Neural cell (in vitro differentiated cells): ENCODE results near the gene PPFIA4. TPM values are rescaled to one million over a fixed set of nuclear protein-coding genes. Genes with fewer than 3 reads are reported as not detected.

ENCODE experiments used
- H2AFZ ChIP-seq: fragments of 200-600, 300-800 bp; sonication (generic), shearing (Covaris generic); 2 replicates; pipeline ENCODE4 v1.6.0; 2014; ENCODE audit warnings: low read depth, mild to moderate bottlenecking, antibody characterized with exemption, low read length, moderate library complexity
- H3F3A ChIP-seq: fragments of 200-600 bp; shearing (Covaris generic); 2 replicates; pipeline ENCODE4 v1.6.1; 2016; ENCODE audit warnings: mild to moderate bottlenecking, moderate library complexity, mixed read lengths, antibody characterized with exemption, low read length; ENCODE audit not compliant: insufficient read depth, poor library complexity, severe bottlenecking
- H3K27ac ChIP-seq: fragments of 200-600, 300-800 bp; sonication (generic), shearing (Covaris generic); 2 replicates; pipeline ENCODE4 v1.5.1; 2014; ENCODE audit warnings: mild to moderate bottlenecking, low read length, moderate library complexity
- H3K27me3 ChIP-seq: fragments of 300-800, 200-600 bp; sonication (generic), shearing (Covaris generic); 2 replicates; pipeline ENCODE4 v1.6.0; 2014; ENCODE audit warnings: mild to moderate bottlenecking, low read depth, low read length, moderate library complexity; ENCODE audit not compliant: insufficient read depth
- H3K36me3 ChIP-seq: fragments of 300-800, 200-600 bp; sonication (generic), shearing (Covaris generic); 2 replicates; pipeline ENCODE4 v1.5.1; 2014; ENCODE audit warnings: mild to moderate bottlenecking, antibody characterized with exemption, low read length, moderate library complexity; ENCODE audit not compliant: insufficient read depth
- H3K4me2 ChIP-seq: fragments of 300-800, 200-600 bp; sonication (generic), shearing (Covaris generic); 2 replicates; pipeline ENCODE4 v1.6.0; 2014; ENCODE audit warnings: mild to moderate bottlenecking, low read length
- H3K4me3 ChIP-seq: fragments of 300-800, 200-600 bp; sonication (generic), shearing (Covaris generic); 2 replicates; pipeline ENCODE4 v1.5.1; 2014; ENCODE audit warnings: mild to moderate bottlenecking, low read length, moderate library complexity
- H3K79me2 ChIP-seq: fragments of 200-600 bp; shearing (Covaris generic); replicated peaks from 2 replicates; pipeline ENCODE4 v1.6.0; 2014; ENCODE audit warnings: mild to moderate bottlenecking, low read length, moderate library complexity; ENCODE audit not compliant: insufficient read depth
- H3K9ac ChIP-seq: fragments of 300-800, 200-600 bp; sonication (generic), shearing (Covaris generic); 2 replicates; pipeline ENCODE4 v1.6.1; 2016; ENCODE audit warnings: mild to moderate bottlenecking, low read length, mixed read lengths
- H3K9me2 ChIP-seq: fragments of 200-600 bp; shearing (Covaris generic); 2 replicates; pipeline ENCODE4 v1.6.1; 2016; ENCODE audit warnings: mild to moderate bottlenecking, low read length, mixed read lengths; ENCODE audit not compliant: insufficient read depth
- H3K9me3 ChIP-seq: fragments of 200-600, 300-800 bp; sonication (generic), shearing (Covaris generic); 2 replicates; pipeline ENCODE4 v1.6.1; 2016; ENCODE audit warnings: mild to moderate bottlenecking, mixed run types, low read length, moderate library complexity, mixed read lengths
- H4K20me1 ChIP-seq: fragments of 200-600 bp; shearing (Covaris generic); 2 replicates; pipeline ENCODE4 v1.6.1; 2016; ENCODE audit warnings: mild to moderate bottlenecking, mixed run types; ENCODE audit not compliant: insufficient read depth
- EP300 ChIP-seq: fragments of 450-650 bp; conservative IDR thresholded peaks from 2 replicates; pipeline ENCODE4 v1.6.1; 2014; ENCODE audit warnings: antibody characterized with exemption, mild to moderate bottlenecking, moderate library complexity; ENCODE audit not compliant: poor library complexity, severe bottlenecking
- EZH2 ChIP-seq: fragments of 200-600, 300-800 bp; shearing (Covaris generic), sonication (generic); IDR thresholded peaks from 2 replicates; pipeline ENCODE4 v1.6.1; 2014; ENCODE audit warnings: antibody characterized with exemption, low read length, borderline replicate concordance, mild to moderate bottlenecking; ENCODE audit not compliant: insufficient read depth, poor library complexity, severe bottlenecking
- MXI1 ChIP-seq: fragments of 450-650 bp; conservative IDR thresholded peaks from 2 replicates; pipeline ENCODE4 v1.6.1; 2014; ENCODE audit warnings: antibody characterized with exemption, mild to moderate bottlenecking; ENCODE audit not compliant: poor library complexity, severe bottlenecking
- POLR2AphosphoS5 ChIP-seq: IDR thresholded peaks from 2 replicates; pipeline ENCODE4 v1.6.1; 2012
- RAD21 ChIP-seq: fragments of 450-650 bp; conservative IDR thresholded peaks from 2 replicates; pipeline ENCODE4 v1.6.1; 2014; ENCODE audit warnings: antibody characterized with exemption, mild to moderate bottlenecking, moderate library complexity
- SMC3 ChIP-seq: fragments of 450-650 bp; conservative IDR thresholded peaks from 2 replicates; pipeline ENCODE4 v1.6.1; 2014; ENCODE audit warnings: antibody characterized with exemption, mild to moderate bottlenecking, moderate library complexity; ENCODE audit not compliant: poor library complexity
- TAF1 ChIP-seq: IDR thresholded peaks from 2 replicates; pipeline ENCODE4 v1.6.1; 2012; ENCODE audit warnings: low read depth
- polyA plus RNA-seq: library from polyadenylated mRNA; depleted of rRNA; stranded (reverse); fragments of >200 nt; gene quantifications from 2 replicates; pipeline ENCODE4 v1.2.3, GENCODE V29; 2014
- TF ChIP-seq, protein P1 (sequence below): fragments of 450-650 bp; IDR thresholded peaks from 2 replicates; pipeline ENCODE4 v1.5.1; 2014; ENCODE audit warnings: antibody characterized with exemption, mild to moderate bottlenecking, moderate library complexity; ENCODE audit not compliant: poor library complexity, severe bottlenecking
- TF ChIP-seq, protein P2 (sequence below): IDR thresholded peaks from 2 replicates; pipeline ENCODE4 v1.6.1; 2012; ENCODE audit warnings: borderline replicate concordance

The PPFIA4 gene
- polyA plus RNA-seq, 1 donor from 2014 or later, result 1.6 TPM

DNA sequence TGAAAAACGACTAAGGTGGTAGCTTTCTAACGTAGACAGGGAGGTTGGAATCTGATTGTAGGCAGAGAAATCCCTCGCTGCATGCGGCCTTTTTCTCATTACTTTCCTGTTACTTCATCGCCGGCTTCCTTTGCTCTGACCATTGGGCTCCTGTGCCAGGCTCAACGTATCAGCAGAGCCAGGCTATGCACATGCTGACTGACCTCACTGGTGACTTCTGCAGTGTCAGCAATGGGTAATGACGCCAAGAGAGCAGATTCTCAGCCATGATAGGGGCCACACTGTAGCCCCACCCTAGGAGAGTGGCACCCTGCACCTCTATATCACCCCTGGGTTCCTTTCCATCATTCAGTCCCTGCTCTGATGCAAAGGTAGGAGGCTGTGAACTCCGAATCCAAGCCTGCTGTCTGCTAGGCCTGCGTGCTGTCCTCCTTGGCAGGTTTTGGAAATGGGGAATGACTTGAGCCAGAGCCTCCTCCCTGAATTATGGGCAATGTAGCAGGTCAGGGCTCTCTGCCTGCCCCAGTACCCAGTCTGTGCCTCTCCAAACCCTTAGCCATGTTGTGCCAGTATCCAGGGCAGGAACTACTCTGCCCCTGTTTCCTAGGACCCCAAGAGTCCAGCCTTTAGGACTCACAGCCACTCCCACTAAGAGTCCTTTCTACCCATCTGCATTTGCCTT, 11.4 kb downstream of the PPFIA4 start:
- Histone ChIP-seq H3K9me3 (no peaks in the 10 kb centered on the region), H3K4me2 (no peak overlapping the region), H3K9ac (no peak overlapping the region), H3K36me3 (no peaks in the 10 kb centered on the region), H3K9me2 (no peaks in the 10 kb centered on the region), H3K27ac (no peak overlapping the region), H2AFZ (no peak overlapping the region), H3K27me3 (no peaks in the 10 kb centered on the region), H3K79me2 (no peaks in the 10 kb centered on the region), H3F3A (no peaks in the 10 kb centered on the region), H3K4me3 (no peak overlapping the region), H4K20me1 (no peaks in the 10 kb centered on the region)
- TF ChIP-seq RAD21 (no peak), TAF1 (no peak), MXI1 (no peak), EP300 (no peak), SMC3 (no peak), EZH2 (no peak), POLR2AphosphoS5 (no peak)
- TF ChIP-seq, protein P1, sequence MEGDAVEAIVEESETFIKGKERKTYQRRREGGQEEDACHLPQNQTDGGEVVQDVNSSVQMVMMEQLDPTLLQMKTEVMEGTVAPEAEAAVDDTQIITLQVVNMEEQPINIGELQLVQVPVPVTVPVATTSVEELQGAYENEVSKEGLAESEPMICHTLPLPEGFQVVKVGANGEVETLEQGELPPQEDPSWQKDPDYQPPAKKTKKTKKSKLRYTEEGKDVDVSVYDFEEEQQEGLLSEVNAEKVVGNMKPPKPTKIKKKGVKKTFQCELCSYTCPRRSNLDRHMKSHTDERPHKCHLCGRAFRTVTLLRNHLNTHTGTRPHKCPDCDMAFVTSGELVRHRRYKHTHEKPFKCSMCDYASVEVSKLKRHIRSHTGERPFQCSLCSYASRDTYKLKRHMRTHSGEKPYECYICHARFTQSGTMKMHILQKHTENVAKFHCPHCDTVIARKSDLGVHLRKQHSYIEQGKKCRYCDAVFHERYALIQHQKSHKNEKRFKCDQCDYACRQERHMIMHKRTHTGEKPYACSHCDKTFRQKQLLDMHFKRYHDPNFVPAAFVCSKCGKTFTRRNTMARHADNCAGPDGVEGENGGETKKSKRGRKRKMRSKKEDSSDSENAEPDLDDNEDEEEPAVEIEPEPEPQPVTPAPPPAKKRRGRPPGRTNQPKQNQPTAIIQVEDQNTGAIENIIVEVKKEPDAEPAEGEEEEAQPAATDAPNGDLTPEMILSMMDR, result no peak
- TF ChIP-seq, protein P2, sequence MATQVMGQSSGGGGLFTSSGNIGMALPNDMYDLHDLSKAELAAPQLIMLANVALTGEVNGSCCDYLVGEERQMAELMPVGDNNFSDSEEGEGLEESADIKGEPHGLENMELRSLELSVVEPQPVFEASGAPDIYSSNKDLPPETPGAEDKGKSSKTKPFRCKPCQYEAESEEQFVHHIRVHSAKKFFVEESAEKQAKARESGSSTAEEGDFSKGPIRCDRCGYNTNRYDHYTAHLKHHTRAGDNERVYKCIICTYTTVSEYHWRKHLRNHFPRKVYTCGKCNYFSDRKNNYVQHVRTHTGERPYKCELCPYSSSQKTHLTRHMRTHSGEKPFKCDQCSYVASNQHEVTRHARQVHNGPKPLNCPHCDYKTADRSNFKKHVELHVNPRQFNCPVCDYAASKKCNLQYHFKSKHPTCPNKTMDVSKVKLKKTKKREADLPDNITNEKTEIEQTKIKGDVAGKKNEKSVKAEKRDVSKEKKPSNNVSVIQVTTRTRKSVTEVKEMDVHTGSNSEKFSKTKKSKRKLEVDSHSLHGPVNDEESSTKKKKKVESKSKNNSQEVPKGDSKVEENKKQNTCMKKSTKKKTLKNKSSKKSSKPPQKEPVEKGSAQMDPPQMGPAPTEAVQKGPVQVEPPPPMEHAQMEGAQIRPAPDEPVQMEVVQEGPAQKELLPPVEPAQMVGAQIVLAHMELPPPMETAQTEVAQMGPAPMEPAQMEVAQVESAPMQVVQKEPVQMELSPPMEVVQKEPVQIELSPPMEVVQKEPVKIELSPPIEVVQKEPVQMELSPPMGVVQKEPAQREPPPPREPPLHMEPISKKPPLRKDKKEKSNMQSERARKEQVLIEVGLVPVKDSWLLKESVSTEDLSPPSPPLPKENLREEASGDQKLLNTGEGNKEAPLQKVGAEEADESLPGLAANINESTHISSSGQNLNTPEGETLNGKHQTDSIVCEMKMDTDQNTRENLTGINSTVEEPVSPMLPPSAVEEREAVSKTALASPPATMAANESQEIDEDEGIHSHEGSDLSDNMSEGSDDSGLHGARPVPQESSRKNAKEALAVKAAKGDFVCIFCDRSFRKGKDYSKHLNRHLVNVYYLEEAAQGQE, result no peak

DNA sequence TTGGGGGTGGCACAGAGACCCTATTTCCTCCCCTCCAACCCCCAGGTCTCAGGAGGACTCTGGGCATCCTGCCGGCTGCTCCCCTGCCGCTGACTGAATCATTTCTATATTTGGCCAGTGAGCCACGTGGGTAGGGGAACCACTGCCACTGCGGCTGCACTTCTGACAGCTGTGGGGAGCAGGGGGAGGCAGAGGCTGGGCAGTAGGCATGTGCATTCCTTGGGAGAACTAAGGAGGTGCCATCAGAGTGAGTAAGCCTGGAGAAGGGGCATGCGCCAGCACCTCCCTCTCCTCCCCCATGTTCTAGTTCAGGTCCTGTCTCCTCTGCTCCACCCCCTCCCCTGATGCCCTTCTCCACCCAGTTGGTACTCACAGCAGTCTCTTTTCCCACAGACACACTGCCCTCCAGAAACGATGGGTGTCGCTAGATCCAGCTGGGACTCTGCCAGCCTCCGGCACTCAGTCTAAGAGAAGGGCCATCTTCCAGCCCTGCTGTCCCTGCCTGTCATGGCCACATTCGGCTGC, 12.0 kb downstream of the PPFIA4 start:
- H3K9ac ChIP-seq, result no peak overlapping the region
- H3K9me3 ChIP-seq, result no peaks in the 10 kb centered on the region
- TF ChIP-seq MXI1 (no peak), EZH2 (no peak), RAD21 (no peak), EP300 (no peak), POLR2AphosphoS5 (no peak), SMC3 (no peak)
- TF ChIP-seq, protein P1, result no peak
- TF ChIP-seq, protein P2, result no peak
- H2AFZ ChIP-seq, result no peak overlapping the region
- H3K27me3 ChIP-seq, result no peaks in the 10 kb centered on the region
- no peak overlapping the region for H3K4me3 ChIP-seq
- no peak overlapping the region for H3K4me2 ChIP-seq
- no peaks in the 10 kb centered on the region for H3K9me2 ChIP-seq
- no peak overlapping the region for H3K27ac ChIP-seq
- no peaks in the 10 kb centered on the region for H3F3A ChIP-seq
- no peaks in the 10 kb centered on the region for H4K20me1 ChIP-seq
- no peaks in the 10 kb centered on the region for H3K79me2 ChIP-seq
- no peaks in the 10 kb centered on the region for H3K36me3 ChIP-seq
